ENCODE measurements around the gene HCFC1R1.

GRCh38 chr16:2988590-2989099 is 35.1 kb downstream of the HCFC1R1 start:
- TF ChIP-seq EZH2 (IDR thresholded peaks at IDR 0.05; ENCODE audit: borderline replicate concordance, low read depth, low read length, severe bottlenecking) = no peak
- TF ChIP-seq CTCF (IDR thresholded peaks at IDR 0.05; ENCODE audit: borderline replicate concordance, extremely low read depth, low read length, poor library complexity, severe bottlenecking) = no peak
